H1 (cell line): ENCODE data around the gene REL. TPM values are rescaled to one million over a fixed set of nuclear protein-coding genes. Genes with fewer than 3 reads are reported as not detected.

Source experiments
- CTCF ChIA-PET: fragments of 300-600 bp; sonication (Branson Sonifier 250); formaldehyde crosslinking; loops from one replicate; lab custom pipeline; 2021; ENCODE audit not compliant: partially characterized antibody; lab: Charles Lee
- POLR2A ChIA-PET: fragments of 300-600 bp; sonication (Branson Sonifier 250); formaldehyde crosslinking; loops from one replicate; lab custom pipeline; 2021; ENCODE audit warnings: inconsistent platforms; ENCODE audit not compliant: partially characterized antibody; lab: Charles Lee
- DNase-seq, 2 experiments: peaks; one replicate each; pipeline versions ENCODE4 v3.0.0 to v3.0.0-alpha.2; 2010 to 2022; ENCODE audit warnings: low spot score in 2 of 2, low read depth in 1 of 2, mixed read lengths in 1 of 2
- FAIRE-seq: peaks from 2 replicates; lab custom pipeline; 2011; peaks lifted over from hg19 to GRCh38; lab: Jason Lieb, UNC
- H2AFZ ChIP-seq: 2 replicates; pipeline ENCODE4 v1.8.1; 2012; ENCODE audit warnings: low read length, inconsistent platforms
- H2AK5ac ChIP-seq: 2 replicates; pipeline ENCODE4 v1.6.1; 2013; ENCODE audit warnings: low read depth, low read length
- H2BK120ac ChIP-seq: replicated peaks from 2 replicates; pipeline ENCODE3; 2013; ENCODE audit warnings: low read depth, low read length, inconsistent platforms
- H2BK12ac ChIP-seq: 2 replicates; pipeline ENCODE4 v1.6.1; 2013; ENCODE audit warnings: low read depth, low read length
- H2BK15ac ChIP-seq: 2 replicates; pipeline ENCODE4 v1.6.1; 2013; ENCODE audit warnings: low read length
- H2BK20ac ChIP-seq: 2 replicates; pipeline ENCODE4 v1.6.1; 2013; ENCODE audit warnings: low read length
- H2BK5ac ChIP-seq: 2 replicates; pipeline ENCODE4 v1.6.1; 2013; ENCODE audit warnings: low read depth, low read length
- H3K14ac ChIP-seq: 2 replicates; pipeline ENCODE4 v1.6.1; 2013; ENCODE audit warnings: inconsistent platforms; ENCODE audit not compliant: insufficient read length
- H3K18ac ChIP-seq: 2 replicates; pipeline ENCODE4 v1.6.1; 2013; ENCODE audit warnings: low read length; ENCODE audit errors: extremely low read depth
- H3K23ac ChIP-seq: 2 replicates; pipeline ENCODE4 v1.6.1; 2013; ENCODE audit warnings: inconsistent platforms; ENCODE audit not compliant: insufficient read length
- H3K23me2 ChIP-seq: 2 replicates; pipeline ENCODE4 v1.6.1; 2013; ENCODE audit warnings: low read depth, low read length
- H3K27ac ChIP-seq: 2 replicates; pipeline ENCODE4 v1.6.1; 2011; ENCODE audit warnings: low read depth, low read length, inconsistent platforms
- H3K27me3 ChIP-seq, 4 experiments: replicated peaks in 1 of 4; 1 replicate in 1 of 4; 2 replicates in 3 of 4; pipeline versions ENCODE4 v1.6.1 to v1.8.1; 2011 to 2013; ENCODE audit warnings: low read length in 3 of 4, mild to moderate bottlenecking in 3 of 4, inconsistent platforms in 2 of 4, mixed read lengths in 2 of 4, moderate library complexity in 1 of 4; ENCODE audit not compliant: control insufficient read depth in 3 of 4, insufficient read depth in 3 of 4; ENCODE audit errors: extremely low read depth in 1 of 4
- H3K36me3 ChIP-seq, 4 experiments: 2 replicates each; pipeline versions ENCODE4 v1.6.1 to v1.8.1; 2011 to 2013; ENCODE audit warnings: mild to moderate bottlenecking in 4 of 4, low read length in 3 of 4, moderate library complexity in 2 of 4, control low read depth in 1 of 4, inconsistent platforms in 1 of 4; ENCODE audit not compliant: insufficient read depth in 4 of 4, control insufficient read depth in 2 of 4
- H3K4ac ChIP-seq: replicated peaks from 2 replicates; pipeline ENCODE3; 2013; ENCODE audit warnings: low read length, low read depth, mixed read lengths, inconsistent platforms; ENCODE audit not compliant: insufficient read length
- H3K4me1 ChIP-seq, 4 experiments: replicated peaks in 1 of 4; 1 replicate in 1 of 4; 2 replicates in 3 of 4; pipeline versions ENCODE4 v1.6.1 to v1.8.1; 2011 to 2013; ENCODE audit warnings: low read length in 3 of 4, inconsistent platforms in 2 of 4, mixed read lengths in 1 of 4; ENCODE audit not compliant: insufficient read depth in 4 of 4, control insufficient read depth in 3 of 4
- H3K4me2 ChIP-seq, 2 experiments: 2 replicates each; pipeline versions ENCODE4 v1.6.1 to v1.8.1; 2011 to 2013; ENCODE audit warnings: low read depth in 2 of 2, low read length in 2 of 2, control low read depth in 1 of 2, inconsistent platforms in 1 of 2, mild to moderate bottlenecking in 1 of 2; ENCODE audit not compliant: insufficient read depth in 1 of 2
- H3K4me3 ChIP-seq, 4 experiments: fragments of 200-600, 300-600 bp in 1 of 4; sonication (generic), shearing (Covaris generic), sonication (Bioruptor Twin) in 1 of 4; 2 replicates each; pipeline versions ENCODE4 v1.5.1 to v1.8.1; 2011 to 2016; ENCODE audit warnings: low read length in 4 of 4, low read depth in 3 of 4, control low read depth in 2 of 4, inconsistent platforms in 2 of 4, mild to moderate bottlenecking in 2 of 4, mixed read lengths in 1 of 4, moderate library complexity in 1 of 4; ENCODE audit not compliant: insufficient read depth in 2 of 4; ENCODE audit errors: extremely low read depth in 1 of 4
- H3K56ac ChIP-seq: replicated peaks from 2 replicates; pipeline ENCODE3; 2013; ENCODE audit warnings: low read depth, mild to moderate bottlenecking, mixed read lengths, low read length, inconsistent platforms; ENCODE audit not compliant: insufficient read length
- H3K79me1 ChIP-seq: 2 replicates; pipeline ENCODE4 v1.6.1; 2013; ENCODE audit warnings: low read depth, low read length, control low read depth
- H3K79me2 ChIP-seq, 2 experiments: 2 replicates each; pipeline versions ENCODE4 v1.6.1 to v1.8.1; 2012 to 2013; ENCODE audit warnings: low read length in 2 of 2, mild to moderate bottlenecking in 2 of 2, inconsistent platforms in 1 of 2; ENCODE audit not compliant: insufficient read depth in 2 of 2, control insufficient read depth in 1 of 2
- H3K9ac ChIP-seq, 4 experiments: replicated peaks in 1 of 4; 1 replicate in 1 of 4; 2 replicates in 3 of 4; pipeline versions ENCODE4 v1.6.1 to v1.8.1; 2011 to 2013; ENCODE audit warnings: low read depth in 3 of 4, low read length in 3 of 4, control low read depth in 2 of 4, mild to moderate bottlenecking in 2 of 4, moderate library complexity in 2 of 4, inconsistent platforms in 1 of 4; ENCODE audit errors: extremely low read depth in 1 of 4
- H3K9me3 ChIP-seq, 2 experiments: 2 replicates each; pipeline versions ENCODE4 v1.6.1 to v1.8.1; 2012 to 2013; ENCODE audit warnings: mild to moderate bottlenecking in 2 of 2, moderate library complexity in 2 of 2, control low read depth in 1 of 2, inconsistent platforms in 1 of 2, low read depth in 1 of 2, low read length in 1 of 2, mixed read lengths in 1 of 2; ENCODE audit not compliant: insufficient read depth in 2 of 2
- H4K20me1 ChIP-seq, 2 experiments: replicated peaks in 1 of 2; 2 replicates each; pipeline versions ENCODE3 to v1.8.1; 2011 to 2013; ENCODE audit warnings: inconsistent platforms in 2 of 2, low read length in 2 of 2, mild to moderate bottlenecking in 1 of 2; ENCODE audit not compliant: insufficient read depth in 2 of 2, control insufficient read depth in 1 of 2
- H4K5ac ChIP-seq: 2 replicates; pipeline ENCODE4 v1.6.1; 2013; ENCODE audit warnings: low read length, low read depth, mixed read lengths, inconsistent platforms; ENCODE audit not compliant: insufficient read length
- H4K8ac ChIP-seq: 2 replicates; pipeline ENCODE4 v1.8.0; 2013; ENCODE audit warnings: mild to moderate bottlenecking, moderate library complexity, low read length, inconsistent platforms; ENCODE audit not compliant: insufficient read depth; ENCODE audit errors: extremely low read depth
- H4K91ac ChIP-seq: replicated peaks from 2 replicates; pipeline ENCODE3; 2013; ENCODE audit warnings: low read length, mixed read lengths, inconsistent platforms; ENCODE audit not compliant: insufficient read length
- ATF2 ChIP-seq: IDR thresholded peaks from 2 replicates; pipeline ENCODE4 v1.6.1; 2012; ENCODE audit warnings: low read length, inconsistent platforms
- BACH1 ChIP-seq: IDR thresholded peaks from 2 replicates; pipeline ENCODE4 v1.6.1; 2012; ENCODE audit warnings: low read length, improper control_type of control experiment
- CBX8 ChIP-seq: fragments of 300-800, 300-1000 bp; sonication (generic); IDR thresholded peaks from 2 replicates; pipeline ENCODE4 v1.7.1; 2016; ENCODE audit warnings: low read depth, low read length, borderline replicate concordance
- CHD1 ChIP-seq: IDR thresholded peaks from 2 replicates; pipeline ENCODE4 v1.6.1; 2012; ENCODE audit warnings: low read depth, low read length, improper control_type of control experiment
- EGR1 ChIP-seq: IDR thresholded peaks from 2 replicates; pipeline ENCODE4 v1.6.1; 2011; ENCODE audit warnings: low read depth, low read length, borderline replicate concordance
- GABPA ChIP-seq: IDR thresholded peaks from 2 replicates; pipeline ENCODE4 v1.6.1; 2011; ENCODE audit warnings: mild to moderate bottlenecking, low read length, moderate library complexity, borderline replicate concordance; ENCODE audit not compliant: insufficient read depth
- HDAC6 ChIP-seq: IDR thresholded peaks from one replicate; pipeline ENCODE4 v1.7.1; 2012; ENCODE audit warnings: low read depth, mild to moderate bottlenecking, inconsistent platforms, low read length, moderate library complexity
- SIX5 ChIP-seq: IDR thresholded peaks from 2 replicates; pipeline ENCODE4 v1.6.1; 2011; ENCODE audit warnings: mild to moderate bottlenecking, low read depth, low read length
- USF2 ChIP-seq: IDR thresholded peaks from 2 replicates; pipeline ENCODE4 v1.6.1; 2011; ENCODE audit warnings: low read length, improper control_type of control experiment
- YY1 ChIP-seq: IDR thresholded peaks from 2 replicates; pipeline ENCODE4 v1.6.1; 2011; ENCODE audit warnings: low read depth, mild to moderate bottlenecking, low read length
- whole genome bisulfite sequencing, 2 experiments: shearing (Covaris generic) in 1 of 2; methylation state at CpG; one replicate each; pipeline versions ENCODE4 v1.1.6 to v1.1.7; 2013 to 2015; ENCODE audit warnings: low lambda C conversion rate in 2 of 2, mixed read lengths in 2 of 2, inconsistent platforms in 1 of 2, low coverage in 1 of 2, missing lambda C conversion rate in 1 of 2; ENCODE audit not compliant: insufficient replicate concordance in 2 of 2, insufficient coverage in 1 of 2, insufficient read length in 1 of 2; ENCODE audit errors: extremely low coverage in 1 of 2, missing lambda C conversion rate in 1 of 2; 5-methylcytosine and 5-hydroxymethylcytosine counted together
- polyA plus RNA-seq, 7 experiments: library from polyadenylated mRNA; depleted of rRNA in 3 of 7; stranded (reverse) in 5 of 7; unstranded in 2 of 7; fragments of >200 nt in 5 of 7; fragments of 200-250 nt in 2 of 7; gene quantifications; 1 replicate in 5 of 7; 2 replicates in 1 of 7; 4 replicates in 1 of 7; pipeline versions ENCODE4 v1.2.1 to v1.2.3, GENCODE V29; 2011 to 2013; ENCODE audit warnings: missing spikeins in 2 of 7, mixed read lengths in 2 of 7
- total RNA-seq: library from RNA; stranded (reverse); fragmentation: NEBNext Ultra II Directional; extraction: Animal tissue kit (Norgen Biotek cat#: 25700); gene quantifications from 2 replicates; pipeline ENCODE4 v1.2.1, GENCODE V29; 2021

REL gene
- total and polyA plus RNA-seq, 2 of the 8 experiments (the other 6 are each of a cell fraction or from before 2014, with no cell fraction given): 1.5 to 7.5 TPM

DNA sequence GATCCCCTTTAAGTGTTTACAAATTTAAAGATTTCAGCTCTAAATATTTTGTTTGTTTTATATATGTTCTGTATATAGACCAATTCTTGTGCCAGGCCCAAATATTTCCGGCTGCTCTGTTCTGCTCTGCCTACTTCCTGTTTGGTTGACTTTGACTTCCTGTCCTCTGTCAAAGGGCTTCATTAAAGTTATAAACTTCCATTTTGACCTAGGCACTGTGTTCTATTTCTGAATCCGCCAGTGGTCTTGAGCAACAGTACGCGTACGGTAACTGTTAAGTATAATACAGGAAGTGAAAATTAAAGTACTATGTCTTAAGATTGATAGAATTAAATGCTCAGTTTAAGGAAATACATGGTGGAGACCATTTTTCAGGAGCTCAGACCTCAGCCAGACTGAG lies 13.5 kb upstream of the REL start:
- H4K91ac ChIP-seq: no peak overlapping the region
- H3K9ac ChIP-seq: no peak overlapping the region
- POLR2A ChIA-PET: interaction anchor here (1.2 kb wide), 1 partner anchor 14 kb away, joined by 3 read pairs; no protein-coding TSS in a partner anchor
- H2BK120ac ChIP-seq: no peak overlapping the region
- no peak overlapping the region for H3K23ac ChIP-seq
- no peak for FAIRE-seq
- no peak overlapping the region for H2BK15ac ChIP-seq
- H2AFZ ChIP-seq: no peak overlapping the region
- no peak overlapping the region for H2AK5ac ChIP-seq
- no peak overlapping the region for H3K56ac ChIP-seq
- no peaks in the 10 kb centered on the region for H3K79me2 ChIP-seq
- no peaks in the 10 kb centered on the region for H3K4me1 ChIP-seq
- WGBS, 2 experiments: 84% methylated on average over 5 of the region's 5 CpGs; no CpG with 5 or more reads in 1 of the 2 experiments
- no peaks in the 10 kb centered on the region for H3K36me3 ChIP-seq
- no peaks in the 10 kb centered on the region for H3K27me3 ChIP-seq
- no peak overlapping the region for H2BK12ac ChIP-seq
- CTCF ChIA-PET: interaction anchor here (1.1 to 1.5 kb wide), 3 partner anchors 40 to 131 kb away, joined by 3 to 5 read pairs (median 4); no protein-coding TSS in a partner anchor
- no peak for DNase-seq
- H4K20me1 ChIP-seq: no peaks in the 10 kb centered on the region
- no peak overlapping the region for H4K5ac ChIP-seq
- no peak overlapping the region for H3K4me2 ChIP-seq
- H3K14ac ChIP-seq: no peak overlapping the region
- H4K8ac ChIP-seq: no peak overlapping the region
- no peak overlapping the region for H3K4me3 ChIP-seq
- H3K79me1 ChIP-seq: no peaks in the 10 kb centered on the region
- no peak overlapping the region for H2BK20ac ChIP-seq
- H3K18ac ChIP-seq: no peak overlapping the region
- no peak overlapping the region for H2BK5ac ChIP-seq
- H3K4ac ChIP-seq: no peak overlapping the region
- no peak overlapping the region for H3K27ac ChIP-seq
- no peaks in the 10 kb centered on the region for H3K9me3 ChIP-seq
- no peaks in the 10 kb centered on the region for H3K23me2 ChIP-seq
- TF ChIP-seq BACH1 (no peak), EGR1 (no peak), ATF2 (no peak), HDAC6 (no peak), USF2 (no peak), YY1 (no peak), CBX8 (no peak), GABPA (no peak), CHD1 (no peak), SIX5 (no peak)
